Endothelial cell of umbilical vein (primary cell): ENCODE measurements around the gene CAPN2. TPM values are rescaled to one million over a fixed set of nuclear protein-coding genes. Genes with fewer than 3 reads are reported as not detected.

ENCODE experiments used
- BruUV-seq: library from RNA; stranded (reverse); fragments of 400-500 nt; replicated peaks from 2 replicates; lab custom pipeline; 2021; lab: Mats Ljungman, UMichigan
- CTCF ChIA-PET: fragments of 300-600, 350-600 bp; sonication (Branson Sonifier 250); formaldehyde crosslinking; loops from one replicate; lab custom pipeline; 2021; ENCODE audit warnings: antibody characterized with exemption, inconsistent platforms; lab: Charles Lee
- POLR2A ChIA-PET: fragments of 300-600, 350-600 bp; sonication (Branson Sonifier 250); formaldehyde crosslinking; loops from one replicate; lab custom pipeline; 2021; ENCODE audit warnings: antibody characterized with exemption, inconsistent platforms; lab: Charles Lee
- DNase-seq: peaks from one replicate; pipeline ENCODE4 v3.0.0-alpha.2; 2011; ENCODE audit warnings: low read depth, low spot score
- FAIRE-seq: peaks from 2 replicates; lab custom pipeline; 2011; peaks lifted over from hg19 to GRCh38; lab: Jason Lieb, UNC
- H2AFZ ChIP-seq: 2 replicates; pipeline ENCODE4 v1.6.0; 2012; ENCODE audit warnings: low read depth, low read length, control low read depth, inconsistent platforms
- H3K27ac ChIP-seq: 2 replicates; pipeline ENCODE4 v1.5.1; 2011; ENCODE audit warnings: low read depth, mild to moderate bottlenecking, control low read depth, low read length, moderate library complexity; ENCODE audit not compliant: insufficient read depth
- H3K27me3 ChIP-seq, 2 experiments: 2 replicates each; pipeline versions ENCODE4 v1.6.0 to v1.6.1; 2011; ENCODE audit warnings: low read length in 2 of 2, mixed read lengths in 1 of 2; ENCODE audit not compliant: control insufficient read depth in 2 of 2, insufficient read depth in 2 of 2
- H3K36me3 ChIP-seq, 2 experiments: 2 replicates in 1 of 2; 3 replicates in 1 of 2; pipeline ENCODE4 v1.5.1; 2011; ENCODE audit warnings: low read length in 2 of 2, mild to moderate bottlenecking in 1 of 2, moderate library complexity in 1 of 2; ENCODE audit not compliant: control insufficient read depth in 2 of 2, insufficient read depth in 2 of 2; ENCODE audit errors: extremely low read depth in 1 of 2
- H3K4me1 ChIP-seq: 3 replicates; pipeline ENCODE4 v1.5.1; 2011; ENCODE audit warnings: mild to moderate bottlenecking, low read length; ENCODE audit not compliant: control insufficient read depth, insufficient read depth; ENCODE audit errors: extremely low read depth
- H3K4me2 ChIP-seq: 2 replicates; pipeline ENCODE4 v1.6.1; 2011; ENCODE audit warnings: low read length, control low read depth, mixed read lengths; ENCODE audit not compliant: insufficient read depth
- H3K4me3 ChIP-seq, 3 experiments: fragments of 200-600 bp in 1 of 3; sonication (generic), shearing (Covaris generic) in 1 of 3; replicated peaks in 1 of 3; 2 replicates each; pipeline ENCODE4 v1.5.1; 2011 to 2016; ENCODE audit warnings: control low read depth in 3 of 3, low read length in 3 of 3, mild to moderate bottlenecking in 2 of 3, inconsistent platforms in 1 of 3, low read depth in 1 of 3, moderate library complexity in 1 of 3; ENCODE audit not compliant: insufficient read depth in 1 of 3
- H3K79me2 ChIP-seq: 2 replicates; pipeline ENCODE4 v1.6.0; 2012; ENCODE audit warnings: low read length, inconsistent platforms; ENCODE audit not compliant: control insufficient read depth, insufficient read depth
- H3K9ac ChIP-seq: replicated peaks from 2 replicates; pipeline ENCODE3; 2011; ENCODE audit warnings: low read length, control low read depth; ENCODE audit not compliant: insufficient read depth; ENCODE audit errors: extremely low read depth
- H3K9me1 ChIP-seq: replicated peaks from 3 replicates; pipeline ENCODE4 v1.6.0; 2011; ENCODE audit warnings: mild to moderate bottlenecking, low read length; ENCODE audit not compliant: control insufficient read depth, insufficient read depth; ENCODE audit errors: extremely low read depth
- H3K9me3 ChIP-seq: replicated peaks from 2 replicates; pipeline ENCODE4 v1.5.1; 2012; ENCODE audit warnings: low read length, inconsistent platforms; ENCODE audit not compliant: control insufficient read depth, insufficient read depth
- H4K20me1 ChIP-seq: replicated peaks from 2 replicates; pipeline ENCODE3; 2011; ENCODE audit warnings: mild to moderate bottlenecking, low read length; ENCODE audit not compliant: control insufficient read depth, insufficient read depth; ENCODE audit errors: extremely low read depth
- EZH2 ChIP-seq: IDR thresholded peaks from 2 replicates; pipeline ENCODE4 v1.6.1; 2012; ENCODE audit warnings: borderline replicate concordance, low read depth, mild to moderate bottlenecking, moderate library complexity, low read length, inconsistent platforms; ENCODE audit not compliant: severe bottlenecking
- FOS ChIP-seq: IDR thresholded peaks from 2 replicates; pipeline ENCODE4 v1.6.1; 2011; ENCODE audit warnings: mild to moderate bottlenecking, low read length, moderate library complexity, borderline replicate concordance; ENCODE audit not compliant: insufficient read depth
- GATA2 ChIP-seq: IDR thresholded peaks from 2 replicates; pipeline ENCODE4 v1.7.0; 2011; ENCODE audit warnings: low read depth, mild to moderate bottlenecking, moderate library complexity, mixed read lengths, low read length; ENCODE audit not compliant: insufficient read length, insufficient read depth
- POLR2A ChIP-seq: IDR thresholded peaks from 2 replicates; pipeline ENCODE4 v1.6.1; 2012; ENCODE audit warnings: low read depth, mild to moderate bottlenecking, control low read depth, low read length
- POLR2AphosphoS5 ChIP-seq: IDR thresholded peaks from 2 replicates; pipeline ENCODE4 v1.6.1; 2012; ENCODE audit warnings: low read depth, mild to moderate bottlenecking, control low read depth, low read length, moderate library complexity; ENCODE audit not compliant: insufficient read depth
- dilution Hi-C: fragments of 300-500 bp; cut with MboI; formaldehyde crosslinking; loops from one replicate; pipeline ENCODE4 v1.15.0; 2019; ENCODE audit warnings: low sequenced_read_pairs; ENCODE audit not compliant: extremely low pct_ligation_motif_present
- intact Hi-C: fragments of 100-400 bp; cut with micrococcal nuclease; formaldehyde crosslinking; loops from one replicate; pipeline ENCODE4 v1.10.0; 2022
- polyA plus RNA-seq, 4 experiments: library from polyadenylated mRNA; depleted of rRNA in 3 of 4; stranded (reverse) in 3 of 4; unstranded in 1 of 4; fragments of >200 nt; gene quantifications; 2 replicates each; pipeline versions ENCODE4 v1.2.1 to v1.2.3, GENCODE V29; 2011 to 2012; ENCODE audit warnings: missing spikeins in 1 of 4
- total RNA-seq: library from RNA; stranded (reverse); gene quantifications from 2 replicates; pipeline ENCODE4 v1.2.3, GENCODE V29; 2021
- TF ChIP-seq, protein P1 (sequence below), 2 donors: IDR thresholded peaks; 1 replicate in 1 of 2; 2 replicates in 1 of 2; pipeline ENCODE4 v1.5.1; 2011; ENCODE audit warnings: low read length in 2 of 2, mild to moderate bottlenecking in 2 of 2, moderate library complexity in 2 of 2, control low read depth in 1 of 2, inconsistent platforms in 1 of 2, low read depth in 1 of 2; ENCODE audit not compliant: insufficient read depth in 1 of 2; ENCODE audit errors: extremely low read depth in 1 of 2

Gene CAPN2
- total and polyA plus RNA-seq, 2 donors (not counting 3 experiments of a cell fraction or from before 2014, with no cell fraction given): 110 to 420 TPM

DNA sequence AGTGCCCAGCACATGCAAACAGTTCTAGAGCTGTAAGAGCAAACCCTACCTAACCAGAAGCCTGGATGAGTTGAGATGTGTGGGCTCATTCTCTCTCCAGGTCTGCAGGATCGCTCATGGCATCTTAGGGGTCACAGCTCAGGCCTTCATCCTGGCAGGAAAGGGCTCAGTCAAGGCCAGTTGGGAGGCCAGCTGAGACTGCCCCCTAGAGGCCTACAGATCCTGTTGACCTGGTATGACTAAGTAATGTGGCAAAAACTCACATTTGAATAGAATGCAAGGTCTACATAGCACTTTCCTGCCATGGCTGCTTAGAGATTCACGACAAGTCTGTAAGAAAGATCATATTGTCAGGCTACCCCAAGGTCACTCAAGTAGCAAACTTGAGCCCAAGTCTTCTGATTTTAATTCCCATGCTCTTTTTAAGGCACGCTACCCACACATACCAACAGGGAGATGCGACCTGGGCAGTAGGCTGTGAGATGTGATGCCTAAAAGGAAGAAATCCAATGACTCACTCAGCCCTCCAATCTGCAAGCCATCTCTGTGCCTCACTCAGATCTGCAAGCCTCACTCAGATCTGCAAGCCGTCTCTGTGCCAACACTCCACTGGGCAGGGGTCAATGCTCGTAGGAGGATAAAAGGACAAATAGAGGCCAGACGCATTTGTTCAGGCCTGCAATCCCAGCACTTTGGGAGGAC lies 41.7 kb upstream of the CAPN2 start:
- DNase-seq (peak; percentile 12), FAIRE-seq (peak; percentile 50)
- ChIA-PET CTCF (interaction anchor here (0.6 to 1.3 kb wide), 3 partner anchors 11 to 537 kb away, joined by 3 to 7 read pairs (median 3); no protein-coding TSS in a partner anchor), POLR2A (no interaction called here)
- no peaks in the 10 kb centered on the region for H3K79me2 ChIP-seq
- H3K4me3 ChIP-seq: no peak overlapping the region
- dilution Hi-C loops: no loop called here
- H3K4me1 ChIP-seq: no peaks in the 10 kb centered on the region
- no peaks in the 10 kb centered on the region for H3K9me3 ChIP-seq
- H3K27me3 ChIP-seq: no peaks in the 10 kb centered on the region
- intact Hi-C loops: no loop called here
- H3K4me2 ChIP-seq: no peak overlapping the region
- BruUV-seq: no TSS peak
- H3K27ac ChIP-seq: no peak overlapping the region
- H2AFZ ChIP-seq: no peak overlapping the region
- H3K9me1 ChIP-seq: no peaks in the 10 kb centered on the region
- no peaks in the 10 kb centered on the region for H3K36me3 ChIP-seq
- TF ChIP-seq GATA2: peak; percentile 48
- peak; percentile 38 for TF ChIP-seq FOS
- no peak for TF ChIP-seq POLR2AphosphoS5
- no peak for TF ChIP-seq POLR2A
- no peak for TF ChIP-seq EZH2
- TF ChIP-seq, protein P1, sequence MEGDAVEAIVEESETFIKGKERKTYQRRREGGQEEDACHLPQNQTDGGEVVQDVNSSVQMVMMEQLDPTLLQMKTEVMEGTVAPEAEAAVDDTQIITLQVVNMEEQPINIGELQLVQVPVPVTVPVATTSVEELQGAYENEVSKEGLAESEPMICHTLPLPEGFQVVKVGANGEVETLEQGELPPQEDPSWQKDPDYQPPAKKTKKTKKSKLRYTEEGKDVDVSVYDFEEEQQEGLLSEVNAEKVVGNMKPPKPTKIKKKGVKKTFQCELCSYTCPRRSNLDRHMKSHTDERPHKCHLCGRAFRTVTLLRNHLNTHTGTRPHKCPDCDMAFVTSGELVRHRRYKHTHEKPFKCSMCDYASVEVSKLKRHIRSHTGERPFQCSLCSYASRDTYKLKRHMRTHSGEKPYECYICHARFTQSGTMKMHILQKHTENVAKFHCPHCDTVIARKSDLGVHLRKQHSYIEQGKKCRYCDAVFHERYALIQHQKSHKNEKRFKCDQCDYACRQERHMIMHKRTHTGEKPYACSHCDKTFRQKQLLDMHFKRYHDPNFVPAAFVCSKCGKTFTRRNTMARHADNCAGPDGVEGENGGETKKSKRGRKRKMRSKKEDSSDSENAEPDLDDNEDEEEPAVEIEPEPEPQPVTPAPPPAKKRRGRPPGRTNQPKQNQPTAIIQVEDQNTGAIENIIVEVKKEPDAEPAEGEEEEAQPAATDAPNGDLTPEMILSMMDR (IDR thresholded peaks at IDR 0.05; ENCODE audit: extremely low read depth in 1 of 2, insufficient read depth in 1 of 2, low read depth in 1 of 2, low read length in 2 of 2): peak; percentile 49 to 55
- H4K20me1 ChIP-seq: no peaks in the 10 kb centered on the region
- no peak overlapping the region for H3K9ac ChIP-seq
